Stimulated activated CD4-positive, alpha-beta T cell treated with anti-CD3 and anti-CD28 coated beads, TNF-alpha, amount 100 ng/mL, for 1 hour (primary cell): ENCODE results near the gene HOXB9.

Experiments used
- DNase-seq, 3 donors: peaks; one replicate each; pipeline ENCODE4 v3.0.0-alpha.2; 2020; ENCODE audit warnings: low read depth in 3 of 3, low spot score in 1 of 3

The HOXB9 gene

DNA sequence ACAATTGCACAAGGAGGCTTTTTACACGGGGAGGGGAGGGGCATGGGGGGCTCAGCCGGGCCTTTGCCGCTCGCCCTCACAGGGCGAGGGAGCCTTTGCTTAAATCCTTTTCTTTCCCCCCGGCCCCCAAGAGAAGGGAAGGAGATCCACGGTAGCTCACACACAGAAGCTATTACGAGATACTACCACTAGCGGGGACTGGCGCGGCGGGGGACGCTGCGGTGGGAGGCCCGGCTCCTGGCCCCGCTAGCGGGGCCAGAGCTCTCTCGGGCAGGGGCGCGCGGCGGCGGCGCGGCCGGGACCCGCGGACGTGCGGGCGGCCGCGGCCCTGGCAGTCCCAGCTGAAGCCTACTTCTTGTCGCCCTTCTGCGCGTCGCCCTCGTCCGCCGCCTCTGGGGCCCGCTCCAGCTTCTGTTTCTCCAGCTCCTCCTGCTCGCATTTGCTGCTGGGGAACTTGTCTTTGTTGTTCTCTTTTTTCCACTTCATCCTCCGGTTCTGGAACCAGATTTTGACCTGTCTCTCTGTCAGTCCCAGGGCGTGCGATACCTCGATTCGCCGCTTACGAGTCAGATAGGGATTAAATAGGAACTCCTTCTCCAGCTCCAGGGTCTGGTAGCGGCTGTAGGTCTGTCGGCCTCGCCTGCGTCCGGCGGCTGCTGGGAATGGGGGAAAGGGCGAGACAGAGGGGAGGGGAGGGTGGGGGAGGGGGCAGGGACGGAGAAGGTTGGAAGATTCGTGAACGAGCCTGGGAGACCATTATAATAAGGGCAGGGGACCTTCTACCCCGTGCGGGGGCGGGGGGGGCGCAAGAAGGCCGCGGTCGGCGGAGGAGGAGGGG is 13.1 kb downstream of the HOXB9 start:
- no peak for DNase-seq

DNA sequence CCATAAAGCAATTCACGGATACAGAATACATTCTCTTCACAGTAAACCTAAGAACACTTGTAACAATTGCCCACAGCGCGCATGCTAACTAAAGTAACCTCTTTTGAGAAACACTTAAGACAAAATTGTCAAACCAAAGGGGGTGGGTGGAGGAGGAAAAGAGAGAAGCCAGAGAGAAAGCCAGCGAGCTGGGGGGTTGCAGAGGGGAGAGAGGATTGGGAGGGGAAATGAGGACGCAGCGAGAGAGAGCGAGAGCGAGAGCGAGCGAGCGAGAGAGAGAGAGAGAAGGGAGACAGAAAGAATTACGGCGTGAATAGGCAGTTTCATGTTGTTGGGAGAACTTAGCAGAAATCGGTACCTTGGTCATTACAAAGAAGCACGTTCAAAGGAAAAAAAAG is 13.7 kb downstream of the HOXB9 start:
- DNase-seq: no peak

DNA sequence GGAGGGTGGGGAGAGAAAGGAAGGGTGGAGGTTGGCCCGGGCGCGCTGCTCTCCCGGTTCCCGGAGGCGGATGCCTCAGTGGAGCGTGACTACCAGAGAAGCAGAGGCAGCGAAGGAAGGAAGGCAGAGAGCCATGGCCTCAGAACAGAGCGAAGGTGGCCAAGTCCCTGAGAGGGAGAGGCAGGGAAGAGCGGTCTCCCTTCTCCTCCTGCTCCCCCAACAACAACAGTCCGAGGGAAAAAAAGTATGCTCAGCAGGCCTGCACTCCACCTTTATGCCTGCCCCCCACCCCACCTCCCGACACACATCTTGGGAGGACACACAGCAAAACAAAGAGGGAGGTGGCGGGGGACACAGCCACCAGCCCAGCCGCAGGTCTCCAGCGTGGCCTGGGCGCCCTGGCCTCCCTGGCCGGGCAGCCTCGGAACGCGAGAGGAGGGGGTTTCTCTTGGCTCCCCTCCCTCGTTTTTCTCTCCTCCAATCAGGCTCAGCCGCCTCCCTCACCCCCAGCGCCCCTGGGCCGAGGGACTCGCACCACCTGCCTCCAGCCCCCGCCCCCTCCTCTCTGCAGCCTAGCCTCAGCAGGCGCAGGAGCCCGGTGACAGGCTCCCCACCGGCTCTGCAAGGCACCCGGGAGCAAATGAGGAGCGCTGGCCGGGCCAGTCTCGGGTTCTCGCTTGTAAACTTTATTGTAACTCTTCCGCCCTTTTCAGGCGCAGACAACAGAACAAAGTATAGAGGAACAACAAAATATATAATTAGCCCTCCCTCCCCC is 14.3 kb downstream of the HOXB9 start:
- no peak for DNase-seq

DNA sequence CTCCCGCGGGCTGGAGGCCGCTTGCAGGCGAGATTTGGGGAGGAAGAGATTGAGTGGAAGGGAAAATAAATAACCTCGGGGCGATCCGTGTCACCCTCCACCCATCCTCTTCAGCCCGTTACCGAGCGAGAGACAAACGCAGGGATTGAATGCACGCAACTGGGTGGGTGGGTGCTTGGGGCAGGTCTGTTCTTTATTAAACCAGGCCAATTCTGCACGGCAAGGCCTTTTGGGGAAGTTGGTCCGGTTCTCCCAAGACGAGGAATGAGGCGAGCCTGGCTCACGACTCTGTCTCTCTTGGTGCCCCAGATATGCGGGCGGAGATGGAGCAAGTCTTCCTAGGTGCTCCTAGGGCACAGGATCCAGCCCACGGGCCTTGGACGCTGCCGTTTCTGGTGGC is 14.9 kb downstream of the HOXB9 start:
- no peak for DNase-seq

DNA sequence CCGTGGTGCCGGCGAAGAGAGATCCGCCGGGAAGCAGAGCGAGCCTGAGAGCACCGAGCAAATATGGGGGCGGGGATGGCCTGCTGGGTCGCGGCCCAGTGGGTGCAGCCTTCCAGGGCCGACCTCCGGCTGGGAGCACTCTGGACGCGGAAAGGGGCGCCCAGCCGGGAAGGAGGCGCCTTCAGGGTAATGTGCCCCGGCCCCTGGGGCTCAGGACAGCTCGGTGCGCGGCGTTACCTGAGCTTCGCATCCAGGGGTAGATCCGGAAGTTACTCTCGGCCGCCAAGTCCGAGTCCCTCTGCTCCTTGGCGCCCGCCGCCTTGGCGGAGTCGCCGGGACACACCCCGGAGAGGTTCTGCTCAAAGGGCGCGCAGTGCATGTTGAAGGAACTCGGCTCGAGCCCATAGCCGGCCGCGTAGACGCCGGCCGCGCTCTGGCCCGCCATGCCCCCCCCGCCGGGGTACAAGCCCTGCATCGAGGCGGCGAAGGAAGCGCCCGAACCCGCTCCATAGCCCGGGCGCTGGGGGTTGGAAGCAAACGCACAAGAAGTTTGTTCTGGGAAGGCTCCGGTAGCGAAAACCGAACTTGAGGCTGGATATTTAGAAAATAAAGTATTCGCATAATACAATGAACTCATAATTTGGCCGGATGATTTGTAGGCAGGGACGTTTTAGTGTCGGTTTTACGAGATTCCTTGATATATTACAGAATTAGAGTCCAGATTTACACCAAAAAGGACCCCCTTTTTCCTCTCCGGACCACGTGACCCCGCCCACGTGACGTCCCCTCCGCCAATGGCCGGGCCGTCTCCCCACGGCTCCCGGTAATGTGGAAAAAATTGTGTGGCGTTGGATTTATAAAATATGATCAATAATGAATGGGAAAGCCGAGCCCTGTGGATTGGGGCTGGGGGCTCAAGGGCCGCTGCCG is 15.6 kb downstream of the HOXB9 start, which contains the start of gene HOXB7:
Gene HOXB7, minus strand, starts transcription at position 736 of the 930 bp plus-strand sequence. Its CDS starts 99 bp downstream, at position 637.
- DNase-seq: peak in 1 of 3 donors; percentile 58

DNA sequence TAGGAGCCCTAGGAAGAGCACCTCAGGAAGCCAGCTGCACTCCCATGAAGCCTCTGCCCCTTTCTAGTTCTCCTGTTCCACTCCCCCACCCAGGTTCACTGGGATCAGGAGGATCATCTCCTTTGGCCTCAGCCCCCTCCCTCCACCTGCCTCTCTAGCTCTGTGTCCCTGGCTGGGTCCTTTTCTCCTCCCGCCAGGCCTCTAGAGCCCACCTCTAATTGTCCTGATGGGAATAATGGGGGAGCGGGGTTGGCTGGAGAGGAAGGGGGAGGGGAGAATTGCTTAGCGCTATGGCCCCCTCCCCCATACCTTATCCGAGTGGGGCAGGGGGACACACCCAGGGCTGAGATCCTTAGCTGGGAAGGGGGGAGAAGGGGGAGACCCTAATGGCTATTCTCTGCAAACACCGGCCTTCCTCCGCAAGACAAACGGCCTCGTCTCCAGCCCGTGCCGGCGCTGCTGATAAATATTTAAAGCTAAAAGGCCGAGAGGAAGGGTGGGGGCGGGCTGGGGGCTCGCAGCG is 16.3 kb downstream of the HOXB9 start:
- DNase-seq: no peak

DNA sequence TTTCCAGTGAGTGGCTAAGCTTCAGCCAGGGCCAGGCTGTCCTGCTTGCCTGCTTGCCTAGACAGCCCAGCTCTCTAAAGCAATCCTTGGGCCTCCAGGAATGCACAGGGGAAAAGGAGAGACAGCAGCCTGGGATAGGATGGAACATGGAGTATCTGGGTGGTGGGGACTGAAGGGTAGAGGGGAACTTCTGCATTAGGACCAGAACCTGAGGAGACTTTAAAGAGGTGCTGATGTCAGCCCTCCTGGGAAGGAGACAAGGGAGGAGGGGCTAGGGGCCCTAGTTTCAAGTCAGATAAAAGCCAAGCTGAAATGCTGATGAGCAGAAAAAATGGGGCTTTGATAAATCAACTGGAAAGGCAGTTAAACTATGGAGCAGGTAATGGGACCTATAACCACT is 17.1 kb downstream of the HOXB9 start:
- DNase-seq: no peak

DNA sequence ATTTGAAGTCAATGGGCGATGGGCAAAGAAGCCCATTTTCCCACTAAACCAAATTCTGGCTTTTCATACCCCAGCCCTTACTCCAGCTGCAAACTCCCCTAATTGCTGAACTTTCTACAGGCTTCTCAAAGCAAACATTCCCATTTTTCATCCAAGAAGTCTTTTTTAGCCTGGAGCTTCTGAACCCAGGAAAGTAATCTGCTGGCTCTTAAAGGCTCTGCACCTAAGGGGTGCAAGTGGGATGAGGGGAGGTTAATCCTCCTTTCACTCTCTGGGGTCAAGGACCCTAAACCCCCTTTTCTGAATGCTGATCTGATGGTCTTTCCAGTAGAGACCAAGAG is 17.7 kb downstream of the HOXB9 start:
- no peak for DNase-seq

DNA sequence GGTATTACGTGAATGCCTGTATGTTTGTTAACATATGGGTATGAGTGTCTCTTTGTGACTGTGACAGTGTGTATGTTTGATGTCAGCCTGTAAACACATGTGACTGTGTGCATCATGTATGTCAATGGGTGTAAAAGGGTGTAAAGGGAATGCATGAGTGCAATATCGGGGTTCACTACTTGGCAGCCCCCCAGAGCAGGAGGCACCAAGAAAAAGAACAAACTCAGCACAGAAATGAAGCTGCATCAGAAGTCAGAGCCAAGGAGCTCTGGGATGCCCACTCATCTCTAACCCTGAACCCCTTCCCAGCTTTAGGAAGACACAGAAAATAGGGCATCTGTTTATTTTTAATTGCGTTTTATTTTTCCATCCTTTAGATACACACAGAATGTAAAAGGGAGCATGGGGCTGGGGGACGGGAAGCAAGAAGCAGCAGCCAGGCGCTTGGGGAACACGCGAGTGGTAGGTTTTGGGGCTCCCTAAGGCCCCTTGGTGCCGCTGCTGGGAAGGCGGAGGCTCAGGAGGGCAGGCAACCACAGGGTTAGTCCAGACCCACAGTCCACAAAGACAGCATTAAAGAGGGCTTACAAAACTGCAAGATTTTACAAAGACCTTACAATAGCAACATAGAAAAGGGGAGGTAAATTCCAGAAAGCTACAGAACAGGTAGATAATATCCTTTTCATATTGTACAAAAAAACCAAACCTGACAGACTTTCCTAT is 19.1 kb downstream of the HOXB9 start:
- DNase-seq: no peak

DNA sequence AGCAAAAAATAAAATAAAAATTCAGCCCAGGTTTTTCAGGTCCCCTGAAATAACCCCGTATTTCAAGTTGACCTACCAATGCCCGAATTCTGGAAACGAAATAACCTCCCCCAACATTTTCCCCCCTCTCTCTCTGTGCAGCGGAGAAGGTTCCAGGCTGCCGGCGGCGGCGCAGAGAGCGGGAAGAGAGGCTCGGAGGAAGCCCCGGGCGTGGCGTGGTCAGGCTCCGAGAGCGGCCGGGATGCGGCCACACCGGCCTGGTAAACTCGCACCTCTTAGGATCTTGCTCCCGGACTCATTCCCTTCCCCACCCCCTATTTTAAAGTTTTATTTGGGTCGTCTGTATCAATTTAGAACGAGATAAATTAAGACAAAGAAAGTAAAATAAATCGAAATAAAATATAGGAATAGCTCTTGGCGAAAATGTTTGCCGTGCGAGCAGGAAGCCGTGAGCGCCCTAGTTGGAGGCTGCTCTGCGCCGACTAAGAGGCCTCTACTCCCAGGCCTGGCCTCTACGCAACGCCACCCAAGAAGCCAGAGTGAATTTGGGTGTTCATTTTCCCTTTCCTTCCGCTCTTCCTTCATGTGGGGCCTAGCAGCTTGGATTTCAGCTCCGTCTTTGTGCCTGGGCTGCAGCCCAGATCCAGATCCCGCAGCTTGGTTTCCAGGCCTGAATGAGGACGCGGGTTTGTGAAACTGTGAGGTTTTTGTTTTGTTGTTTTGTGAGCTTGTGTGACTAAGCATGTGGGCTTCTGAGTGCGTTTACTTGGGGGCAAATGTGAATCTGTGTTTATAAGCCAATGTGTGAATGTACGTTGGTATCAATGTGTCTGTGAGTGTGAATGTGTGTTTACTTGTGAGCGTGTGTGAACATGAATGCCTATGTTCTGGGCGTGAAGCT is 19.9 kb downstream of the HOXB9 start:
- no peak for DNase-seq

DNA sequence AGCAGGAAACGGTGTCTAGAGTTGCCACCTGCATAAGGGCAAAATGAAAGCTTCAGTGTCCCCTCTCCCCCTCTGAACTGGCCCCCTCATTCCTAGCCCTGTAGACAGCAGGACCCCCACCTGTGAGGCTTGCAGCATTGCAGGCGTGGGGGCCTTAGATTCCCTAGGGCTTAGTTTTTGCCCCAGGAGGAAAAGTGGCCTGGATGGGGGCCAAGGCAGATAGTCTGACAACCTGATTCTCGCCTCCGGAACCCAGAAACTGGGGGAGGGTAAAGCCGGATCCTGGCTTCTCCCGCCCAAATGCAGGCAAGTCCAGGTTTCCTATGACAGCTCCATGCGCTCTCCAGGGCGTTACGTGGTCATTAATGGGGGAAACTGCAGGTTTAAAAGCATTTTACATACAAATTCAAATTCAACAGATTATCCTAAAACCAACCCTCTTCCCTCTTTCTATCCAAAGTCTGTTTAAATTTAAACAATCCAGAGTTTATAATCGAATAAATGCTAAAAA is 20.7 kb downstream of the HOXB9 start:
- DNase-seq: no peak

DNA sequence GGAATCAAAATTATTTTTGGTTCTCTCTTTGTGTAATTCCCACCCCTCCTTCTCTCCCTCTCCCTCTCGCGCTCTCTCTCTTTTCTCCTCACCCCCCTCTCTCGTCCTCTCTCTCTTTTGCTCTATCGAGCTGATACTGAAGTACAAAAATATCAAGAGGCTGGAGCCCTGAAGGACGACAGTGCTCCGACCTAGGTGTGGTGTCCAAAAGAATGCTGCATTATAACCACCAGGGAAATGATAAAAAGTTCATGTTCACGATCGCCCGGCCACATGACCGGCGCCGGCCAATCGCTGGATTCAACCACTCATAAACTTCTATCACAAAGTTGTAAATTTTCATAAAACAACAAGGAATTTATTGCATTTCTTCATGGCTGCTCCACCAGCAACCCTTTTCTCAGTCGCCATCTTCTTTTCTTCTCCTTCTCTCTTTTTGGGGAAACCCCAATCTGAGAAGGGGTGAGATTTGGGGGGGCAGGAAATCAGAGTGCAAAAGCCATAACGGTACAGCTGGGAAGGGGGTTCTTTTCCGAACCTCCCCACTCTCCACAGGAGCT is 21.3 kb downstream of the HOXB9 start, which contains the start of gene HOXB6:
Gene HOXB6, minus strand, starts transcription at position 217 of the 560 bp plus-strand sequence. CDS start 6,836 bp downstream, outside the sequence.
- DNase-seq: no peak

DNA sequence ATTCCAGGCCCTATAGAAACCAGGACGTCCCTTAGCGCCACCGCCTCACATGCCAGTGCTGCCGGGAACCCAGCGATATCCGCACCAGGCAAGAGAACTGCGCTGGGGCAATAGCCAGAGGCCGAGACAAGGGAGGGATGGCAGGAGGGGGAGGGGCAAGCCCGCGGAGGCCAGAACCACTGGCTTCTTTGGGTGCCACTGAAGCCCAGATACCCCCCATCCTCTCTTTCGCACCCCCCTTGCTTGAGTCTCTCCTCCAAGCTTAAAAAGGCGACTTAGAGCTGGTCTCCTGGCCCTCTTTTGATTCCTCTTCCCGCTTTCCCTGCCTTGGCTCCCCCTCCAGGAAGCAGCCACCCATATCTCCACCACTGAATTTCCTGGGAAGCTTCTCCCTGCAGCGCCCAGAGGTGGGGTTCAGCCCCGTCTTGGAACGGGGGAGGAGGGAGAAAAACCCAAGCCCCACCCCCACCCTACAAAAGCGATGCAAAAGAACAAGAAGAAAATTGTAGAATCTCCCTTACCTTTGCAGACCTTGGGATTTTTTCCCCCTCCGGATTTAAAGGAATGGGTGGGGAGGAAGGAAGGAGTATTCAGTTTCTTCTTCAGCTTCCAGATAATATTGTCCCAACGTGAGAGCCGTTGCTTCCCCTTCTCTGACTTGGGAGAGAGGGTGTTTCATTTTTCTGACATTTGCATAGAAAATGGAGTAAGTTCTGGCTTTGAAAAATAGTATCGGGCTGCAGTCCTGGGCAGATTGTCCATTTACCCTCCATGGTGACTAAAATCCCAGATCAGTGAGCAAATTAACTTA is 22.0 kb downstream of the HOXB9 start:
- DNase-seq: no peak

DNA sequence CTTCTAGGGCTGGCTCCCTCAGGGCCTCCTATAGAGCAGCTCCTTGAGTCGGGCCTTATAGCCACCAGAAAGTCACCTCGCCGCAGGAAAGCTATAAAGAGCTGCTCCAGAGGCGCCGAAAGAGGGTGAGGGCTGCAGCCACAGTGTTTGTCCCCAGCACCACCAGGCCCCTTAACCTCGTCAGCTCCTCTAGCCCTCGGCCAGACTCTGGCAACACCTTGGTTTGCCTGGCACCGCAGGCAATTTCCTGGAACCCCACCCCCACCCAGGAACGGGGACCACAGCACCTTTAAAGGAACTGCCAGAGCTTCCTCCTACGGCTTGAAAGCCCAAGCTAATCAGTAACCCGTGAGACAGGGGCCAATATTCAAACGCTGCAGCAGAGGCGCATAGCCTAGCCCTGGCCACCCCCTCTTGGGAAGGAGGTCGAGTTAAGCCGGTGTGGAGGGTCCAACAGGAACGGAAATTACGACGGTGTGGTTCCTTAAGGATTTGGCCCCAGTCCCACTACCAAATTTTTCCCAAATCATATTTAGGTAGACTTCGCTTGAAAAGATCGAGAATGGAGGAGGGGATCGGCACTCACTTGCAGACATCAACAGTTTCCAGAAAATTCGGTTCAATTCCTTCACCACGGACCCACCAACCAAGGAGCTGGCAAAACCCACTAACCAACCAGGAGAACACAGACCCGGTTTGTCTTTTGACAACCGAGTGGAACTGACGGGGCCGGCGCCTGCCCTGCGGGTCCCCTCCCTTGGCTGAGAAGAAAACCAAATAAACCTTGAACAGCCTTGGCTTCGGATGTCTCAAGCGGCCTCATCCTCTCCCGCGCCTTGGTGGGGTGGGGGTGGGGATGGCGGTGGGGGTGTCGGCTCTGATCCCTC is 24.4 kb downstream of the HOXB9 start:
- no peak for DNase-seq

DNA sequence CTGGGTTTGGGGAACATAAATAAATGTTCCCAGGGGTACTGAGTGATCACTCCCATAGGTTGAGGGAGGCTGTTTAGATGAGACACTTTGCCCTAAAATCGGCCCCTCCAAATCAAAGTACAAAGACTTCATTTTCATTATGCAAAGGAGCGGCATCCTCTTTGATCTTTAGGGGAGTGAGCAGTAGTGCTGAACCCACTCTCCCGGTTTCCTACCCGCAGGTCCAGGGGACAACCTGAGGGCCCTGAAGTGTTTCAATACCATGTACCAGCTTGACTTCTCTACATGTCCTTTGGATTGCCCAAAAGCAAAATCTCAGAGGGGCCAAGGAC is 25.0 kb downstream of the HOXB9 start:
- DNase-seq: no peak

DNA sequence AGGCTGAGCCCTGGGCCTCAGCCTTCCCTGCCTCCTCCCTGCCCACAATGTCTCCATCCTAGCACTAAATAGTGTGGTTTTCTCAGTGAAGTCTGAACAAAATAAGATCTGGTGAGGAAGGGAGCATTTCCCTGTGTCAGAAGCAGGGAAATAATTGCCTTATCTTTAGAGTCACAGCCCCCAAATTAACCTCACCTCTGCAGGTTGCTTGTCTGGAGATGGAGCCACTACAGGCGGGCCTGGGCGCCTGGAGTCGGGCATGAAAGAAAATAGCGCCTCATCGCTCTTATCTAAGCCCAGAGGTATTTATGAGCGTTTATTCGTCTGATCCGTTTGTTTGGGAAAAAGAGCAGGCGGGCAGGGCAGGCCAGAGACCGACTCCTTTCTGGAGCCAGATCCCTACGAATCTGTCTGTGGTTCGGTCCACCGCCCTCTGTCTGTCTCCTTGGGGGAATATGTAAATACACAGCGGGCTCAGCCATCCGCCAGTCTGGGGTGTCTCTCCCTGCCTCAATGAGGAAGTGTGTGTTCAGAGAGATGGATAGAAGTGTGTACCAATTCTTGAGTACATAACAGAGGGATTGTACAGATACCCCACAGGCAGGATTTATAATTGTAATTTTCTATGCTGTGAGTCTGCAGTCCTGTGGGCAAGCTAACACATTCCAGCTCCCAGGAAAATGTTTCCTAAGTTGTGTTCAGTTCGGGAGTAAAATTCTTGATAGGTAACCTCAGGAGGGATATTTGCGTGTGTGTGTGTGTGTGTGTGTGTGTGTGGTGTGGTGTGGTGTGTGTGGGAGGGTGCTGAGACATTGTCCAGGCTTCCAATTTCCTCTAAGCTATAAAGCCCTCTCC is 25.7 kb downstream of the HOXB9 start:
- DNase-seq: no peak
